ENCODE results near the gene PXK.

Gene PXK

GRCh38 chr3:58351920-58352319 lies 19.2 kb downstream of the PXK start:
- H3K27me3 ChIP-seq (ENCODE audit: low read depth, low read length) = no peaks in the 10 kb centered on the region
- H3K4me3 ChIP-seq (ENCODE audit: low read depth in 1 of 2, low read length in 2 of 2) = no peak overlapping the region
- H3K36me3 ChIP-seq (ENCODE audit: control insufficient read depth in 1 of 2, insufficient read depth in 2 of 2, low read length in 2 of 2) = no peaks in the 10 kb centered on the region
- no peak overlapping the region for H3K27ac ChIP-seq (ENCODE audit: low read length)
- peaks cover 6 to 16% of the 10 kb centered on the region in 2 donors for H3K4me1 ChIP-seq (ENCODE audit: control insufficient read depth in 1 of 2, insufficient read depth in 2 of 2, low read length in 2 of 2)
- no peaks in the 10 kb centered on the region for H3K9me3 ChIP-seq (ENCODE audit: control insufficient read depth in 1 of 2, low read length in 2 of 2)

DNA sequence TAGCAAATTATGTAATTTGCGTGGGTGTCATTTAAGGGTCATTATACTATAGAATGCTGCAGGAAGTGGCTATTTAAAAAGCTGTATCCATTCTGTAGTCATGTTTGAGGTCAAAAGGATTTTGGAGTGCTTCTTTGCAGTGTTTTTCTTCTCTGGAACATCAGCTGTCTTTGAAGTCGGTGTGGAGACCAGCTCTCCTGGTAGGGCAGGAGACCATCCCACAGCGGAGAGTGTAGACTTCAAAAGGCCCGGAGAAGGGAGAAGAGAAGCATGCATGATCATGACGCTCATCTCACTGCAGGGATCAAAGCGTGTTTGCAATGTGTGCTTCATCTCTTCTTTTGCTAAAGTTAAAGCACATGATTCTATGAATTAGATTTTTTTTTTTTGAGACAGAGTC lies 19.9 kb downstream of the PXK start:
- no peaks in the 10 kb centered on the region for H3K9me3 ChIP-seq (ENCODE audit: control insufficient read depth in 1 of 2, low read length in 2 of 2)
- H3K4me1 ChIP-seq (ENCODE audit: control insufficient read depth in 1 of 2, insufficient read depth in 2 of 2, low read length in 2 of 2) = peaks cover 6 to 13% of the 10 kb centered on the region in 2 donors
- H3K27ac ChIP-seq (ENCODE audit: low read length) = no peak overlapping the region
- no peaks in the 10 kb centered on the region for H3K36me3 ChIP-seq (ENCODE audit: control insufficient read depth in 1 of 2, insufficient read depth in 2 of 2, low read length in 2 of 2)
- no peaks in the 10 kb centered on the region for H3K27me3 ChIP-seq (ENCODE audit: low read depth, low read length)
- H3K4me3 ChIP-seq (ENCODE audit: low read depth in 1 of 2, low read length in 2 of 2) = no peak overlapping the region

GRCh38 chr3:58353722-58354553 lies 21.2 kb downstream of the PXK start:
- no peaks in the 10 kb centered on the region for H3K27me3 ChIP-seq (ENCODE audit: low read depth, low read length)
- H3K4me3 ChIP-seq (ENCODE audit: low read depth in 1 of 2, low read length in 2 of 2) = no peak overlapping the region
- H3K9me3 ChIP-seq (ENCODE audit: control insufficient read depth in 1 of 2, low read length in 2 of 2) = no peaks in the 10 kb centered on the region
- no peaks in the 10 kb centered on the region for H3K36me3 ChIP-seq (ENCODE audit: control insufficient read depth in 1 of 2, insufficient read depth in 2 of 2, low read length in 2 of 2)
- H3K27ac ChIP-seq (ENCODE audit: low read length) = no peak overlapping the region
- H3K4me1 ChIP-seq (ENCODE audit: control insufficient read depth in 1 of 2, insufficient read depth in 2 of 2, low read length in 2 of 2) = peaks cover 6 to 16% of the 10 kb centered on the region in 2 donors

- H3K9me3 ChIP-seq (ENCODE audit: control insufficient read depth in 1 of 2, low read length in 2 of 2) = no peaks in the 10 kb centered on the region
- H3K36me3 ChIP-seq (ENCODE audit: control insufficient read depth in 1 of 2, insufficient read depth in 2 of 2, low read length in 2 of 2) = no peaks in the 10 kb centered on the region
- no peak overlapping the region for H3K4me3 ChIP-seq (ENCODE audit: low read depth in 1 of 2, low read length in 2 of 2)
- H3K27ac ChIP-seq (ENCODE audit: low read length) = no peak overlapping the region
- H3K4me1 ChIP-seq (ENCODE audit: control insufficient read depth in 1 of 2, insufficient read depth in 2 of 2, low read length in 2 of 2) = peaks cover 6 to 16% of the 10 kb centered on the region in 2 donors
- no peaks in the 10 kb centered on the region for H3K27me3 ChIP-seq (ENCODE audit: low read depth, low read length)
Observed at GRCh38 chr3:58355179-58355578, 22.5 kb downstream of the PXK start.

- no peak overlapping the region for H3K27ac ChIP-seq (ENCODE audit: low read length)
- H3K4me3 ChIP-seq (ENCODE audit: low read depth in 1 of 2, low read length in 2 of 2) = no peak overlapping the region
- H3K36me3 ChIP-seq (ENCODE audit: control insufficient read depth in 1 of 2, insufficient read depth in 2 of 2, low read length in 2 of 2) = no peaks in the 10 kb centered on the region
- peaks cover 0 to 16% of the 10 kb centered on the region in 2 donors for H3K4me1 ChIP-seq (ENCODE audit: control insufficient read depth in 1 of 2, insufficient read depth in 2 of 2, low read length in 2 of 2)
- H3K27me3 ChIP-seq (ENCODE audit: low read depth, low read length) = no peaks in the 10 kb centered on the region
- H3K9me3 ChIP-seq (ENCODE audit: control insufficient read depth in 1 of 2, low read length in 2 of 2) = no peaks in the 10 kb centered on the region
Observed at GRCh38 chr3:58356054-58356453, 23.4 kb downstream of the PXK start.

DNA sequence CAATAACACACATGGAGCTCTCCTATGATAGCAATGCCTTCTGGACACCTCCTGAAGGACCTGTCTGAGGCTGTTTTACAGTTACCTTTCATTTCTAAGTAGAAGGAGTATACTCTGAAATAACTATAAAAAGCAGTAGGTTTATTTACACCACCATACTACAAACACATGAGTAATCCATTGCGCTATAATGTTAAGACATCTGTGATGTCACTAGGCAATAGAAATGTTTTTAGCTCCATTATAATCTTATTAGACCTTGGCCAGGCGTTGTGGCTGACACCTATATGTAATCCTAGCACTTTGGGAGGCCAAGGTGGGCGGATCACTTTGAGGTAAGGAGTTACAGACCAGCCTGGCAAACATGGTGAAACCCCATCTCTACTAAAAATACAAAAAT lies 24.7 kb downstream of the PXK start:
- no peaks in the 10 kb centered on the region for H3K27me3 ChIP-seq (ENCODE audit: low read depth, low read length)
- no peaks in the 10 kb centered on the region for H3K36me3 ChIP-seq (ENCODE audit: control insufficient read depth in 1 of 2, insufficient read depth in 2 of 2, low read length in 2 of 2)
- H3K27ac ChIP-seq (ENCODE audit: low read length) = no peak overlapping the region
- no peak overlapping the region for H3K4me3 ChIP-seq (ENCODE audit: low read depth in 1 of 2, low read length in 2 of 2)
- H3K9me3 ChIP-seq (ENCODE audit: control insufficient read depth in 1 of 2, low read length in 2 of 2) = no peaks in the 10 kb centered on the region
- peaks cover 0 to 12% of the 10 kb centered on the region in 2 donors for H3K4me1 ChIP-seq (ENCODE audit: control insufficient read depth in 1 of 2, insufficient read depth in 2 of 2, low read length in 2 of 2)

DNA sequence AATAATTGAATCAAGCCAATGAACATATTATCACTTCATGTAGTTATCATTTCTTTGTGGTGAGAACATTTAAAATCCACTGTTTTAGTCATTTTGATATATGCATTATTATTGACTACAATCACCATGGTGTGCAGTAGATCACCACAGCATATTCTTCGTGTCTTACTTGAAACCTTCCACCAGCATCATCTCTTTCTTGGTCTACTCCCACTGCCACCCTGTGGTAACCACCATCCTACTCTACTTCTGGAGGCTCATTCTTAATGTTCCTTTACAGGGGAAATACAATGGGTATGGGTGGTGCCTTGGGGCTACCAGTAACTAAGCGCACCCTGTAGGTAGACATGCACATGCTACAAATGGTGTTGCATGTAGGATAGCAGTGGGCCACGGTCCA lies 25.4 kb downstream of the PXK start:
- Histone ChIP-seq H3K36me3 (ENCODE audit: control insufficient read depth in 1 of 2, insufficient read depth in 2 of 2, low read length in 2 of 2) (no peaks in the 10 kb centered on the region), H3K4me1 (ENCODE audit: control insufficient read depth in 1 of 2, insufficient read depth in 2 of 2, low read length in 2 of 2) (peaks cover 0 to 12% of the 10 kb centered on the region in 2 donors), H3K27ac (ENCODE audit: low read length) (no peak overlapping the region)

GRCh38 chr3:58358808-58359207 lies 26.1 kb downstream of the PXK start:
- H3K4me1 ChIP-seq (ENCODE audit: control insufficient read depth in 1 of 2, insufficient read depth in 2 of 2, low read length in 2 of 2) = peaks cover 0 to 12% of the 10 kb centered on the region in 2 donors
- no peaks in the 10 kb centered on the region for H3K27me3 ChIP-seq (ENCODE audit: low read depth, low read length)
- H3K36me3 ChIP-seq (ENCODE audit: control insufficient read depth in 1 of 2, insufficient read depth in 2 of 2, low read length in 2 of 2) = no peaks in the 10 kb centered on the region
- no peaks in the 10 kb centered on the region for H3K9me3 ChIP-seq (ENCODE audit: control insufficient read depth in 1 of 2, low read length in 2 of 2)
- H3K4me3 ChIP-seq (ENCODE audit: low read depth in 1 of 2, low read length in 2 of 2) = no peak overlapping the region
- H3K27ac ChIP-seq (ENCODE audit: low read length) = no peak overlapping the region

More for the DNA sequence above, 25.4 kb downstream of the PXK start:
- Histone ChIP-seq H3K4me3 (ENCODE audit: low read depth in 1 of 2, low read length in 2 of 2) (no peak overlapping the region), H3K9me3 (ENCODE audit: control insufficient read depth in 1 of 2, low read length in 2 of 2) (no peaks in the 10 kb centered on the region), H3K27me3 (ENCODE audit: low read depth, low read length) (no peaks in the 10 kb centered on the region)

GRCh38 chr3:58359621-58360020 lies 26.9 kb downstream of the PXK start:
- Histone ChIP-seq H3K9me3 (ENCODE audit: control insufficient read depth in 1 of 2, low read length in 2 of 2) (no peaks in the 10 kb centered on the region), H3K27me3 (ENCODE audit: low read depth, low read length) (no peaks in the 10 kb centered on the region), H3K4me3 (ENCODE audit: low read depth in 1 of 2, low read length in 2 of 2) (no peak overlapping the region), H3K36me3 (ENCODE audit: control insufficient read depth in 1 of 2, insufficient read depth in 2 of 2, low read length in 2 of 2) (no peaks in the 10 kb centered on the region), H3K4me1 (ENCODE audit: control insufficient read depth in 1 of 2, insufficient read depth in 2 of 2, low read length in 2 of 2) (peaks cover 0 to 12% of the 10 kb centered on the region in 2 donors), H3K27ac (ENCODE audit: low read length) (no peak overlapping the region)

DNA sequence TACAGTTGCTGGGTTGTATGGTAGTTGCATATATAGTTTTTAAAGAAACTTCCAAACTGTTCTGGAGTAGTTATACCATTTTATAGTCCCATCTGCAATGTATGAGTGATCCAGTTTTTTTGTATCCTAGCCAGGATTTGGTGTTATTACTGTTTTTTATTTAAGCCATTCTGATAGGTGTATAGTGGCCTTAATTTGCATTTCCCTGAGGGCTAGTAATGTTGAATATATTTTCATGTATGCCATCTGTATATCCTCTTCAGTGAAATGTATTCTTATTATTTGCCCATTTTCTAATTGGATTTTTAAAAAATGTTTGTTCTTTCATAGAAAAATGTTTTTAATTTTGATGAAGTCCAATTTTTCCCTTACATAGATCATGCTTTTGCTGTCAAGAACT lies 29.2 kb downstream of the PXK start:
- Histone ChIP-seq H3K27ac (ENCODE audit: low read length) (no peak overlapping the region), H3K9me3 (ENCODE audit: control insufficient read depth in 1 of 2, low read length in 2 of 2) (no peaks in the 10 kb centered on the region), H3K4me3 (ENCODE audit: low read depth in 1 of 2, low read length in 2 of 2) (no peak overlapping the region), H3K4me1 (ENCODE audit: control insufficient read depth in 1 of 2, insufficient read depth in 2 of 2, low read length in 2 of 2) (peaks cover 0 to 4% of the 10 kb centered on the region in 2 donors), H3K36me3 (ENCODE audit: control insufficient read depth in 1 of 2, insufficient read depth in 2 of 2, low read length in 2 of 2) (no peaks in the 10 kb centered on the region), H3K27me3 (ENCODE audit: low read depth, low read length) (no peaks in the 10 kb centered on the region)

DNA sequence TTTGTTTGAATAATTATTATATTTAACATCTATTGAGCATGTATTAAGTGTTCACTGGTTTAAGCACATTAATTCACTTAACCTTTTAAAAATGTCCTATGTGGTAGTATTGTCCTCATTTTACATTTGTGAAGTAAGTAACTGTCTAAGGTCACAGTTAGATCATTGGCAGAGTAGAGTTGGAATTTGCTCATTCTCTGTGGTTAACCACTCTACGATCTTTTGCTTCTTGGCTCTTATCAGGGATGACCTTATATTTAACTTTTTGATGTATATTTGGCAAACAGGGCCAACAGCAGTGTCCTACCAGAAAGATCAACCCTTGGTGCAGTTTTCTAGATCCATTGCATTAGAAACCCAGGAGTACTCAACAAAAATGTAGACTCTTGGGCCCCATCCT lies 34.0 kb downstream of the PXK start:
- Histone ChIP-seq H3K4me3 (ENCODE audit: low read depth in 1 of 2, low read length in 2 of 2) (no peak overlapping the region), H3K27me3 (ENCODE audit: low read depth, low read length) (no peaks in the 10 kb centered on the region), H3K36me3 (ENCODE audit: control insufficient read depth in 1 of 2, insufficient read depth in 2 of 2, low read length in 2 of 2) (peaks cover 0 to 7% of the 10 kb centered on the region in 2 donors), H3K9me3 (ENCODE audit: control insufficient read depth in 1 of 2, low read length in 2 of 2) (no peaks in the 10 kb centered on the region), H3K4me1 (ENCODE audit: control insufficient read depth in 1 of 2, insufficient read depth in 2 of 2, low read length in 2 of 2) (no peaks in the 10 kb centered on the region), H3K27ac (ENCODE audit: low read length) (no peak overlapping the region)

- Histone ChIP-seq H3K4me1 (ENCODE audit: control insufficient read depth in 1 of 2, insufficient read depth in 2 of 2, low read length in 2 of 2) (no peaks in the 10 kb centered on the region), H3K4me3 (ENCODE audit: low read depth in 1 of 2, low read length in 2 of 2) (no peak overlapping the region), H3K36me3 (ENCODE audit: control insufficient read depth in 1 of 2, insufficient read depth in 2 of 2, low read length in 2 of 2) (peaks cover 0 to 7% of the 10 kb centered on the region in 2 donors)
Observed at GRCh38 chr3:58369038-58369437, 36.3 kb downstream of the PXK start.

More at GRCh38 chr3:58369038-58369437, 36.3 kb downstream of the PXK start:
- H3K27ac ChIP-seq (ENCODE audit: low read length) = no peak overlapping the region
- H3K9me3 ChIP-seq (ENCODE audit: control insufficient read depth in 1 of 2, low read length in 2 of 2) = no peaks in the 10 kb centered on the region
- no peaks in the 10 kb centered on the region for H3K27me3 ChIP-seq (ENCODE audit: low read depth, low read length)
